ENCODE measurements around the gene GMDS. TPM values are rescaled to one million over a fixed set of nuclear protein-coding genes. Genes with fewer than 3 reads are reported as not detected.

The GMDS gene
- total and polyA plus RNA-seq, 2 experiments from 2014 or later, result 30.1 to 36.5 TPM

DNA sequence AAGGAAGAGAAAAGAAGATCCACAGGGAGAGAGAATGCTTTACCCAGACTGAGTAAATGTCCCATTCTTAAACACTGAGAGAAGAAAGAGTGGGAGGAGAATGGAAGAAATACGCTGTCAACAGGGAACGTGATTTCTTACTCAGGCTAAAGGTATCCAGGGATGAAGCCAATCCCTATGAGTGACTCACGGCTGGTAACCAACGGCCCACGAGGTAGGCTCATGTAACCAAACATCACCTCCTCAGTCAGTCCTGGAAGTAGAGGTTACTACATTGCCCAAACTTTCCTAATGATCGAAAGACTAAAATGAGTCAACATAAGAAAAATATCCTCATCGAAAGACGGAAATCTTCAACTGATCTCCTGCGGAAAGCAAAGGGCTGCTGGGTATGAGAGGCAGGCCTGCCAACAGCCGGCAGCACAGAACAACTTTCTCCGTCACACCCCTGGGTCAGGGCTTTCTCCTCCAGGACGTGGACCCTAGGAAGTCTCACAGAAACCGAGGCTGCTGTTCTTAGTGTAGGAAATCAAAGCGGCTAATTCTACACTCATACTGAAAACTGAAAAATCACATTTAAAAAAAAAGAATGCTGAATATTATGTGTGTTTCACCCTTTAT lies 292.6 kb downstream of the GMDS start (continued):
- TF ChIP-seq ZNF462 (CRISPR knock-in tag; IDR thresholded peaks at IDR 0.05), result no peak
- no peak for TF ChIP-seq JUNB (IDR thresholded peaks at IDR 0.05; ENCODE audit: unreplicated experiment)

GRCh38 chr6:1950631-1951030 lies 294.8 kb downstream of the GMDS start:
- no peaks in the 10 kb centered on the region; the same call in 1 of the 2 replicates for H3K4me1 ChIP-seq (ENCODE audit: insufficient read depth)
- no peaks in the 10 kb centered on the region for H4K20me1 ChIP-seq (replicated peaks; ENCODE audit: insufficient read depth)
- no peaks in the 10 kb centered on the region for H3K27me3 ChIP-seq (ENCODE audit: insufficient read depth)
- no peaks in the 10 kb centered on the region for H3F3A ChIP-seq (replicated peaks; ENCODE audit: low read depth)
- no peaks in the 10 kb centered on the region for H3K79me2 ChIP-seq (replicated peaks; ENCODE audit: insufficient read depth)
- Mint-ChIP-seq H3K27ac (no peak overlapping the region), H3K4me1 (peaks cover 15% of the 10 kb centered on the region; the same call in 2 of the 3 replicates), H3K27me3 (ENCODE audit: insufficient read depth, low read depth, poor library complexity) (peaks cover 1% of the 10 kb centered on the region), H3K9me3 (no peaks in the 10 kb centered on the region), H3K36me3 (ENCODE audit: low read depth) (no peaks in the 10 kb centered on the region), H3K4me3 (no peak overlapping the region)
- DNase-seq (ENCODE audit: low spot score) (no peak), ATAC-seq (no peak)
- no peak overlapping the region for H3K4me3 ChIP-seq
- H3K36me3 ChIP-seq (ENCODE audit: insufficient read depth), result no peaks in the 10 kb centered on the region
- no peak overlapping the region for H3K4me2 ChIP-seq
- TF ChIP-seq STAT1 (IDR thresholded peaks at IDR 0.05; ENCODE audit: unreplicated experiment), result no peak
- TF ChIP-seq, protein P1, sequence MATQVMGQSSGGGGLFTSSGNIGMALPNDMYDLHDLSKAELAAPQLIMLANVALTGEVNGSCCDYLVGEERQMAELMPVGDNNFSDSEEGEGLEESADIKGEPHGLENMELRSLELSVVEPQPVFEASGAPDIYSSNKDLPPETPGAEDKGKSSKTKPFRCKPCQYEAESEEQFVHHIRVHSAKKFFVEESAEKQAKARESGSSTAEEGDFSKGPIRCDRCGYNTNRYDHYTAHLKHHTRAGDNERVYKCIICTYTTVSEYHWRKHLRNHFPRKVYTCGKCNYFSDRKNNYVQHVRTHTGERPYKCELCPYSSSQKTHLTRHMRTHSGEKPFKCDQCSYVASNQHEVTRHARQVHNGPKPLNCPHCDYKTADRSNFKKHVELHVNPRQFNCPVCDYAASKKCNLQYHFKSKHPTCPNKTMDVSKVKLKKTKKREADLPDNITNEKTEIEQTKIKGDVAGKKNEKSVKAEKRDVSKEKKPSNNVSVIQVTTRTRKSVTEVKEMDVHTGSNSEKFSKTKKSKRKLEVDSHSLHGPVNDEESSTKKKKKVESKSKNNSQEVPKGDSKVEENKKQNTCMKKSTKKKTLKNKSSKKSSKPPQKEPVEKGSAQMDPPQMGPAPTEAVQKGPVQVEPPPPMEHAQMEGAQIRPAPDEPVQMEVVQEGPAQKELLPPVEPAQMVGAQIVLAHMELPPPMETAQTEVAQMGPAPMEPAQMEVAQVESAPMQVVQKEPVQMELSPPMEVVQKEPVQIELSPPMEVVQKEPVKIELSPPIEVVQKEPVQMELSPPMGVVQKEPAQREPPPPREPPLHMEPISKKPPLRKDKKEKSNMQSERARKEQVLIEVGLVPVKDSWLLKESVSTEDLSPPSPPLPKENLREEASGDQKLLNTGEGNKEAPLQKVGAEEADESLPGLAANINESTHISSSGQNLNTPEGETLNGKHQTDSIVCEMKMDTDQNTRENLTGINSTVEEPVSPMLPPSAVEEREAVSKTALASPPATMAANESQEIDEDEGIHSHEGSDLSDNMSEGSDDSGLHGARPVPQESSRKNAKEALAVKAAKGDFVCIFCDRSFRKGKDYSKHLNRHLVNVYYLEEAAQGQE (IDR thresholded peaks at IDR 0.05; ENCODE audit: unreplicated experiment), result no peak
- TF ChIP-seq JUNB (IDR thresholded peaks at IDR 0.05; ENCODE audit: unreplicated experiment), result no peak
- no peak for TF ChIP-seq EZH2phosphoT487 (IDR thresholded peaks at IDR 0.05; ENCODE audit: unreplicated experiment)
- no peak for TF ChIP-seq ZNF331 (CRISPR knock-in tag; IDR thresholded peaks at IDR 0.05; ENCODE audit: low read depth)
- no peak for TF ChIP-seq CREB1 (CRISPR knock-in tag; IDR thresholded peaks at IDR 0.05; ENCODE audit: low read depth)
- TF ChIP-seq POLR2AphosphoS5 (IDR thresholded peaks at IDR 0.05; ENCODE audit: low read depth), result no peak
- no peak for TF ChIP-seq ZNF114 (CRISPR knock-in tag; IDR thresholded peaks at IDR 0.05)
- H2AFZ ChIP-seq, result no peak overlapping the region
- no peak overlapping the region for H3K27ac ChIP-seq (ENCODE audit: low read depth)
- H3K9me2 ChIP-seq (ENCODE audit: insufficient read depth), result no peaks in the 10 kb centered on the region
